RWPE1 (cell line): ENCODE data around the gene LRMDA.
"Not testable (repeated sequence)": the region's sequence is repeated elsewhere in the genome, so short reads cannot be mapped to it uniquely, and the experiment has no call there.

Experiments used
- CTCF ChIA-PET: fragments of 350-600 bp; sonication (Branson Sonifier 250); formaldehyde crosslinking; extraction: SDS; loops from one replicate; lab custom pipeline; 2021; lab: Yijun Ruan, JAX
- POLR2A ChIA-PET: fragments of 400-600 bp; formaldehyde crosslinking; extraction: SDS; loops from one replicate; lab custom pipeline; 2020; ENCODE audit warnings: antibody characterized with exemption; ENCODE audit not compliant: low non-redundant PET; lab: Yijun Ruan, JAX
- DNase-seq: peaks from one replicate; pipeline ENCODE4 v3.0.0; 2012; ENCODE audit warnings: low spot score
- H3K27ac ChIP-seq: fragments of 450-650 bp; 2 replicates; pipeline ENCODE4 v1.5.1; 2017
- TF ChIP-seq, protein P1 (sequence below): fragments of 450-650 bp; conservative IDR thresholded peaks from 2 replicates; pipeline ENCODE4 v1.5.1; 2017; ENCODE audit warnings: low read depth, mild to moderate bottlenecking

The LRMDA gene

GRCh38 chr10:76509446-76509845, 1078.0 kb downstream of the LRMDA start:
- H3K27ac ChIP-seq, result no peak overlapping the region
- POLR2A ChIA-PET, result no interaction called here
- CTCF ChIA-PET, result no interaction called here
- TF ChIP-seq, protein P1, sequence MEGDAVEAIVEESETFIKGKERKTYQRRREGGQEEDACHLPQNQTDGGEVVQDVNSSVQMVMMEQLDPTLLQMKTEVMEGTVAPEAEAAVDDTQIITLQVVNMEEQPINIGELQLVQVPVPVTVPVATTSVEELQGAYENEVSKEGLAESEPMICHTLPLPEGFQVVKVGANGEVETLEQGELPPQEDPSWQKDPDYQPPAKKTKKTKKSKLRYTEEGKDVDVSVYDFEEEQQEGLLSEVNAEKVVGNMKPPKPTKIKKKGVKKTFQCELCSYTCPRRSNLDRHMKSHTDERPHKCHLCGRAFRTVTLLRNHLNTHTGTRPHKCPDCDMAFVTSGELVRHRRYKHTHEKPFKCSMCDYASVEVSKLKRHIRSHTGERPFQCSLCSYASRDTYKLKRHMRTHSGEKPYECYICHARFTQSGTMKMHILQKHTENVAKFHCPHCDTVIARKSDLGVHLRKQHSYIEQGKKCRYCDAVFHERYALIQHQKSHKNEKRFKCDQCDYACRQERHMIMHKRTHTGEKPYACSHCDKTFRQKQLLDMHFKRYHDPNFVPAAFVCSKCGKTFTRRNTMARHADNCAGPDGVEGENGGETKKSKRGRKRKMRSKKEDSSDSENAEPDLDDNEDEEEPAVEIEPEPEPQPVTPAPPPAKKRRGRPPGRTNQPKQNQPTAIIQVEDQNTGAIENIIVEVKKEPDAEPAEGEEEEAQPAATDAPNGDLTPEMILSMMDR, result no peak
- DNase-seq, result no peak

DNA sequence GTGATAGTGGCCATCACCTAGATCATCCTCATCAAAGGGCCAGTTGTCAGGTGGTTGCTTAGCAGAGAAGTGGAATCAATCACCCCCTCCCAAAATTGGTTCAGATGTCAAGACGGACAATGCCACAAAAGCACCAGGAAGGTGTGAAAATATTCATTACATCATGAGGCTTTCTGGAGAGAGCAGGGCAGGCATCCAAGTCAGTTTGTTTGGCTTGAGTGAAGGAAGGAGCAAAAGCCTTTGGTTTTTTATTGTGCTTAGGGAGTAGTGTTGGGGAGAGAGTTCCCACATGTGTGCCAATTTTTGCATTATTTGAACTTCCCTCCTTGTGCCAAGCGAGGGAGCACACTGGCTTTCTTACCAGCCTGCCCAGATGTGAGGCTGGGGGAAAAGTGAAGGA, 1082.9 kb downstream of the LRMDA start:
- H3K27ac ChIP-seq, result no peak overlapping the region
- TF ChIP-seq, protein P1, result no peak
- POLR2A ChIA-PET, result no interaction called here
- CTCF ChIA-PET, result no interaction called here
- no peak for DNase-seq

GRCh38 chr10:76514869-76515268, 1083.4 kb downstream of the LRMDA start:
- TF ChIP-seq, protein P1, result no peak
- ChIA-PET CTCF (no interaction called here), POLR2A (no interaction called here)
- H3K27ac ChIP-seq, result no peak overlapping the region
- DNase-seq, result no peak

DNA sequence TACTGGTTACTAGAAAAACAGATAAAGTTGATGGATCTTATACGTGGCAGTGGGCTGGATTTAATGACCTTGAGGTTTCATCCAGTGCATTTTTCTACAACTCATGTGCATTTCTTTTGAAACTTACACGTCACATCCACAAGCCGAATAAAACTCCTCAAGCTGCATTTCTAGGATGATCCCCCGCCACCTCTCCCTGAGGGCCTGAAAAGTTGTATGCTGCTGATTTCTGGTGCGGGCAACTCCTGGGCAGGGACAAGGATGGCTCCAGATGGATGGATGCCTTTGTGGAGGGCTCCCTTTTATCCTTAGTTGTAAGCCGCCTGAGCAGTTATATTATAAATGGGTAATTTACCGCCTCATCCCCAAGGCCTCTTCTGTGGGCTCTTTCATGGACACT, 1091.1 kb downstream of the LRMDA start:
- no peak overlapping the region for H3K27ac ChIP-seq
- no peak for DNase-seq
- ChIA-PET POLR2A (no interaction called here), CTCF (no interaction called here)
- TF ChIP-seq, protein P1, result no peak

DNA sequence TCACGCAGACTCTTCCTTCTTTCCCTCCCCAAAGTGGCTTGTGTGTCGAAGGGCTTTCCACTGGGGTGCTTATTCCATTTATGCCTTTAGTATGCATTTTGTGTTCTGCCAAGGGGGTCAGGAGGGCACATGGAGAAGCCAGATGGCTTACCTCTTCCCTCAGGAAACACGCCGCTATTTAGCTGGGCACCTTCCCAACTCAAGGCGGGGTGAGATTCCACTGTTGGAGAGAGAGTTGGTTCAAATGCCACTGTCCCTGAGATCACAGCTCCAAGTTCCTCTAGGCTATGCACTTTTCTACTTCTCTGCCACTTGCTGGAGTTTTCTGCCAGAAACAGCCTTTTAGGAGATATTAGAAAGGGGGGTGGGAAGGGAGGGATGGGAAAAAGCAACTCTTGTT, 1091.8 kb downstream of the LRMDA start:
- no peak overlapping the region for H3K27ac ChIP-seq
- CTCF ChIA-PET, result no interaction called here
- TF ChIP-seq, protein P1, result no peak
- DNase-seq, result no peak
- POLR2A ChIA-PET, result no interaction called here

- ChIA-PET POLR2A (no interaction called here), CTCF (no interaction called here)
- no peak overlapping the region for H3K27ac ChIP-seq
- DNase-seq, result no peak
- TF ChIP-seq, protein P1, result no peak
Observed at GRCh38 chr10:76523791-76524351, 1092.4 kb downstream of the LRMDA start.

- CTCF ChIA-PET, result interaction anchor here (0.8 kb wide), 1 partner anchor 10 kb away, joined by 4 read pairs; no protein-coding TSS in a partner anchor
- POLR2A ChIA-PET, DNase-seq, H3K27ac ChIP-seq: not testable (repeated sequence)
Observed at GRCh38 chr10:76526833-76527232, 1095.4 kb downstream of the LRMDA start.
